Smooth muscle cell (in vitro differentiated cells): Measurements from ENCODE around the gene RAB30. TPM values are rescaled to one million over a fixed set of nuclear protein-coding genes. Genes with fewer than 3 reads are reported as not detected.

Experiments
- DNase-seq: peaks from one replicate; lab custom pipeline; 2025; ENCODE audit not compliant: unreplicated experiment; lab: John Stamatoyannopoulos, UW
- H2AFZ ChIP-seq: fragments of 200-600 bp; sonication (generic); 2 replicates; pipeline ENCODE4 v1.6.0; 2016; ENCODE audit warnings: antibody characterized with exemption, low read depth, mild to moderate bottlenecking
- H3F3A ChIP-seq: fragments of 200-600 bp; sonication (generic); 2 replicates; pipeline ENCODE4 v1.6.0; 2017; ENCODE audit warnings: antibody characterized with exemption, low read depth
- H3K27ac ChIP-seq: fragments of 200-600 bp; sonication (generic); 2 replicates; pipeline ENCODE4 v1.5.1; 2016; ENCODE audit warnings: low read depth, mild to moderate bottlenecking
- H3K27me3 ChIP-seq: fragments of 200-600 bp; sonication (generic); 2 replicates; pipeline ENCODE4 v1.6.1; 2016; ENCODE audit warnings: low read depth, mild to moderate bottlenecking
- H3K36me3 ChIP-seq: fragments of 200-600 bp; sonication (generic); 2 replicates; pipeline ENCODE4 v1.5.1; 2016; ENCODE audit warnings: low read depth
- H3K4me1 ChIP-seq: fragments of 200-600 bp; sonication (generic); 2 replicates; pipeline ENCODE4 v1.5.1; 2016; ENCODE audit warnings: low read depth
- H3K4me2 ChIP-seq: fragments of 200-600 bp; sonication (generic); 2 replicates; pipeline ENCODE4 v1.6.0; 2016; ENCODE audit warnings: mild to moderate bottlenecking
- H3K4me3 ChIP-seq: fragments of 200-600 bp; sonication (generic); 2 replicates; pipeline ENCODE4 v1.5.1; 2016; ENCODE audit warnings: mild to moderate bottlenecking
- H3K79me2 ChIP-seq: fragments of 200-600 bp; sonication (generic); 2 replicates; pipeline ENCODE4 v1.6.0; 2016; ENCODE audit warnings: low read depth, mild to moderate bottlenecking
- H3K9ac ChIP-seq: fragments of 200-600 bp; sonication (generic); 2 replicates; pipeline ENCODE4 v1.6.0; 2016; ENCODE audit warnings: low read depth
- H3K9me3 ChIP-seq: fragments of 200-600 bp; sonication (generic); replicated peaks from 2 replicates; pipeline ENCODE4 v1.5.1; 2016; ENCODE audit warnings: low read depth
- H4K20me1 ChIP-seq: fragments of 200-600 bp; sonication (generic); 2 replicates; pipeline ENCODE4 v1.6.0; 2016; ENCODE audit warnings: low read depth
- WGBS: methylation state at CpG from one replicate; pipeline ENCODE4 v1.1.7; 2016; ENCODE audit warnings: low lambda C conversion rate; 5-methylcytosine and 5-hydroxymethylcytosine counted together
- polyA plus RNA-seq: library from polyadenylated mRNA; unstranded; fragments of >200 nt; fragmentation: Nextera tagmentation; extraction: Ambion mirVana; gene quantifications from 2 replicates; pipeline ENCODE4 v1.2.1, GENCODE V29; 2016
- total RNA-seq: library from RNA; depleted of rRNA; stranded (reverse); fragments of >200 nt; gene quantifications from 2 replicates; pipeline ENCODE4 v1.2.3, GENCODE V29; 2014
- TF ChIP-seq, protein P1 (sequence below): fragments of 200-600 bp; sonication (generic); IDR thresholded peaks from 2 replicates; pipeline ENCODE4 v1.5.1; 2017; ENCODE audit warnings: borderline replicate concordance, mild to moderate bottlenecking, antibody characterized with exemption; ENCODE audit not compliant: insufficient read depth, poor library complexity, severe bottlenecking

Gene RAB30
- total and polyA plus RNA-seq, 2 experiments from 2014 or later: 11.2 to 19.6 TPM

DNA sequence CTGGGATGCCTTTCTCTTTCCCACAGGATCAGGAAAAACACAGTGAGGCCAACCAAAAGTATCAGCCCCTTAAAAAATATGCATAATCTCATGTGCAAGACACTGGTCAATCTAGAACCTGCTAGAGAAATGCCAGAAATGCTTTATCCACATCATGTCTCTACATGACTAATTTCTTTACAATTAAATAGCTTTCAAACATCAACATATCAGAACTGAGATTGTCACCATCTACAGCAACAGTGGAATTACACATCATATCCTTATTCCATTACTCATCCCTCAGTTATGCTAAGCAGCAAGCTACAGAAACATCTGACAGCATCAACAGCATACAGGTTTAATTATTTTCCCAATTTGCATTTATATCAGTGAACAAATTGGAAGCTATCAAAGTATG is 91.4 kb downstream of the RAB30 start:
- Histone ChIP-seq H3K27ac (peak overlapping the region; percentile 52), H3K9ac (no peak overlapping the region), H3K27me3 (no peaks in the 10 kb centered on the region), H3K9me3 (no peaks in the 10 kb centered on the region), H3K4me2 (peak overlapping the region; percentile 38), H2AFZ (no peak overlapping the region), H3K79me2 (no peaks in the 10 kb centered on the region), H3K4me1 (no peaks in the 10 kb centered on the region), H3K4me3 (no peak overlapping the region), H3K36me3 (peaks cover 4% of the 10 kb centered on the region), H4K20me1 (no peaks in the 10 kb centered on the region), H3F3A (no peaks in the 10 kb centered on the region)
- TF ChIP-seq, protein P1, sequence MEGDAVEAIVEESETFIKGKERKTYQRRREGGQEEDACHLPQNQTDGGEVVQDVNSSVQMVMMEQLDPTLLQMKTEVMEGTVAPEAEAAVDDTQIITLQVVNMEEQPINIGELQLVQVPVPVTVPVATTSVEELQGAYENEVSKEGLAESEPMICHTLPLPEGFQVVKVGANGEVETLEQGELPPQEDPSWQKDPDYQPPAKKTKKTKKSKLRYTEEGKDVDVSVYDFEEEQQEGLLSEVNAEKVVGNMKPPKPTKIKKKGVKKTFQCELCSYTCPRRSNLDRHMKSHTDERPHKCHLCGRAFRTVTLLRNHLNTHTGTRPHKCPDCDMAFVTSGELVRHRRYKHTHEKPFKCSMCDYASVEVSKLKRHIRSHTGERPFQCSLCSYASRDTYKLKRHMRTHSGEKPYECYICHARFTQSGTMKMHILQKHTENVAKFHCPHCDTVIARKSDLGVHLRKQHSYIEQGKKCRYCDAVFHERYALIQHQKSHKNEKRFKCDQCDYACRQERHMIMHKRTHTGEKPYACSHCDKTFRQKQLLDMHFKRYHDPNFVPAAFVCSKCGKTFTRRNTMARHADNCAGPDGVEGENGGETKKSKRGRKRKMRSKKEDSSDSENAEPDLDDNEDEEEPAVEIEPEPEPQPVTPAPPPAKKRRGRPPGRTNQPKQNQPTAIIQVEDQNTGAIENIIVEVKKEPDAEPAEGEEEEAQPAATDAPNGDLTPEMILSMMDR: no peak
- DNase-seq: no peak

- Histone ChIP-seq H3K4me3 (no peak overlapping the region), H3K27me3 (no peaks in the 10 kb centered on the region), H3K79me2 (no peaks in the 10 kb centered on the region), H3F3A (no peaks in the 10 kb centered on the region), H3K9ac (no peak overlapping the region), H3K36me3 (peaks cover 4% of the 10 kb centered on the region), H3K27ac (peak overlapping the region; percentile 52), H3K4me1 (no peaks in the 10 kb centered on the region), H4K20me1 (no peaks in the 10 kb centered on the region), H2AFZ (no peak overlapping the region), H3K9me3 (no peaks in the 10 kb centered on the region), H3K4me2 (peak overlapping the region; percentile 38)
- TF ChIP-seq, protein P1: no peak
- no peak for DNase-seq
Measured at GRCh38 chr11:82979824-82980223, 91.9 kb downstream of the RAB30 start.

DNA sequence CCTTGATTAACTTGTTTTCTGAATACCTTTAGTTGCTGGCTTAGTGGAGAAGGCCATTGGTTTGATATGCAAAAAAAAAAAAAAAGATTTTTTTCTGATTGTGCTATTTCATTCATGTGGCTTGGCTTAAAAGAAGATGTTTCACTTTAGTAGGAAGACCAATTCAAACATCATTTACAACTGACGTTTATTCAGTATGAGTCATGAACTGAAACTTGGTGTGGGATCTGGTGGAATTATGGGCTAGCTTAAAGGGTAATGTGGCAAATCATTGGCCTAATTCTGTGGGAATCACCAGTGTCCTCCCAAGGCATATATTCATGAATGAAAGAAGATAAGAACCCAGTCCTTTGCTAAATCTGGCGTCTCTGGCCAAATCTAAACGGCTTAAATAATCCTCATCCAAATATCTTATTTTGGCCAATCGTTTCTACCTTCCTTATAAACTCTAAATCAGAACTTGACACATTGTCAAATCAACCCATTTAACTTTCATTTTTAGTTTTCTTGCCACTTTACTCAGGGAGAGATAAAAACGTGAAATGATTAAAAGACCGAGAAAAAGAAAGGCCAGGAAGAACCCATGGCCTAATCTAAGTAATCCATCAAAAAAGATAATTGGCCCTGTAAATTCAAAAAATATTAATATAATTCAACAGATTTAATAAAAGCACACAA is 93.1 kb downstream of the RAB30 start:
- Histone ChIP-seq H3K27ac (peak overlapping the region; percentile 33), H3F3A (no peaks in the 10 kb centered on the region), H2AFZ (no peak overlapping the region), H3K9me3 (no peaks in the 10 kb centered on the region), H3K4me2 (peak overlapping the region; percentile 41), H3K4me1 (no peaks in the 10 kb centered on the region), H3K9ac (no peak overlapping the region), H3K36me3 (no peaks in the 10 kb centered on the region), H3K79me2 (no peaks in the 10 kb centered on the region), H3K27me3 (no peaks in the 10 kb centered on the region), H4K20me1 (no peaks in the 10 kb centered on the region), H3K4me3 (no peak overlapping the region)
- no peak for DNase-seq
- WGBS: 41% methylated on average over 6 of the region's 6 CpGs
- TF ChIP-seq, protein P1: no peak

- no peaks in the 10 kb centered on the region for H3K9me3 ChIP-seq
- no peak overlapping the region for H2AFZ ChIP-seq
- no peak overlapping the region for H3K4me3 ChIP-seq
- no peaks in the 10 kb centered on the region for H4K20me1 ChIP-seq
- no peaks in the 10 kb centered on the region for H3K79me2 ChIP-seq
- H3F3A ChIP-seq: no peaks in the 10 kb centered on the region
- H3K36me3 ChIP-seq: no peaks in the 10 kb centered on the region
- no peaks in the 10 kb centered on the region for H3K27me3 ChIP-seq
- H3K4me1 ChIP-seq: no peaks in the 10 kb centered on the region
- TF ChIP-seq, protein P1: no peak
- no peak for DNase-seq
- no peak overlapping the region for H3K9ac ChIP-seq
- H3K4me2 ChIP-seq: no peak overlapping the region
- H3K27ac ChIP-seq: no peak overlapping the region
Measured at GRCh38 chr11:82976786-82977185, 94.9 kb downstream of the RAB30 start.
